ENCODE data around the gene MRGPRG.

DNA sequence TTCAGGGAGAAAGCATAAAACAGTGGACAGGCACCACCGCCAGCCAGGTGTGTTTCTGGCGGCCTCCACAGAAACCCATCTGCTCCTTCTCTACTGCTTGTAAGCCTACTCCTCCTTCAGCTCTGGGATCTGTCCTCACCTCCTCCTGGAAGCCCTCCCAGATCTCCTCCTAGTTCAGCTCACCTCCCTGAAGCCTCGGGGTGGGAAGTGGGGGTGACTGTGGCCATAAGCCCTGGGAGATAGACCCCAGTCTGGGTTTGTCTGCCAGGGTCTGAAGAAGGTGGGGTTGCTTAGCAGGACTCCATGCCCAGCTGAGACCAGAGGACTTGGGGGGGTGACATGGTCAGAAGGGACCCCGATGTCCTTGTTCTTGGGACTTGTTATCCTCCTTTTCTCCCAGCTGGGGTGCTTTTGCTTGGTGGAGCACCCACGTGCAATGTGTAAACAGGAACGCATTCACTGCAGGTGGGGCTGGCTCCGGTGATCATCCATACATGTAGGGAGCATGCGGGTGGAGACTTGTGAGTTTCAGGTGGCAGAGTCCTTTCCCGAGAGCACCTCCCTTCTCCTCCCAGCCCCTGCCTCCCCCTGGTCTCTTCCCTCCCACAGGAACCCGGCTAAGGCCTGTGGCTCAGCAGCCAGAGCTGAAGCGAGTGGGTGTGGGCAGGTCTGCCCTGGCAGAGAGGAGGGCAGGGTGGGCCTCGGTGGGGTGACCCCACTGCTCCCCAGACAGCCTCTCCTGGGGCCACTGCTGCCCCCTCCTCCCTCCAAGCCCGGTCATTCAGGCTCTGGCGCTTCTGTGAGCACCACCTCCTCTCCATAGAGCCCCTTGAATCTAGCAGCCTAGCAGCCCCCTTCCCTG, 25.9 kb downstream of the MRGPRG start:
- TF ChIP-seq, protein P1, sequence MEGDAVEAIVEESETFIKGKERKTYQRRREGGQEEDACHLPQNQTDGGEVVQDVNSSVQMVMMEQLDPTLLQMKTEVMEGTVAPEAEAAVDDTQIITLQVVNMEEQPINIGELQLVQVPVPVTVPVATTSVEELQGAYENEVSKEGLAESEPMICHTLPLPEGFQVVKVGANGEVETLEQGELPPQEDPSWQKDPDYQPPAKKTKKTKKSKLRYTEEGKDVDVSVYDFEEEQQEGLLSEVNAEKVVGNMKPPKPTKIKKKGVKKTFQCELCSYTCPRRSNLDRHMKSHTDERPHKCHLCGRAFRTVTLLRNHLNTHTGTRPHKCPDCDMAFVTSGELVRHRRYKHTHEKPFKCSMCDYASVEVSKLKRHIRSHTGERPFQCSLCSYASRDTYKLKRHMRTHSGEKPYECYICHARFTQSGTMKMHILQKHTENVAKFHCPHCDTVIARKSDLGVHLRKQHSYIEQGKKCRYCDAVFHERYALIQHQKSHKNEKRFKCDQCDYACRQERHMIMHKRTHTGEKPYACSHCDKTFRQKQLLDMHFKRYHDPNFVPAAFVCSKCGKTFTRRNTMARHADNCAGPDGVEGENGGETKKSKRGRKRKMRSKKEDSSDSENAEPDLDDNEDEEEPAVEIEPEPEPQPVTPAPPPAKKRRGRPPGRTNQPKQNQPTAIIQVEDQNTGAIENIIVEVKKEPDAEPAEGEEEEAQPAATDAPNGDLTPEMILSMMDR (conservative IDR thresholded peaks at IDR 0.05) = no peak
- TF ChIP-seq EZH2 (IDR thresholded peaks at IDR 0.05; ENCODE audit: low read depth) = no peak

Measured in PC-9 (cell line).